ENCODE data around the gene ZNF331.
"Not testable (repeated sequence)": the region's sequence is repeated elsewhere in the genome, so short reads cannot be mapped to it uniquely, and the experiment has no call there.

ZNF331 gene

DNA sequence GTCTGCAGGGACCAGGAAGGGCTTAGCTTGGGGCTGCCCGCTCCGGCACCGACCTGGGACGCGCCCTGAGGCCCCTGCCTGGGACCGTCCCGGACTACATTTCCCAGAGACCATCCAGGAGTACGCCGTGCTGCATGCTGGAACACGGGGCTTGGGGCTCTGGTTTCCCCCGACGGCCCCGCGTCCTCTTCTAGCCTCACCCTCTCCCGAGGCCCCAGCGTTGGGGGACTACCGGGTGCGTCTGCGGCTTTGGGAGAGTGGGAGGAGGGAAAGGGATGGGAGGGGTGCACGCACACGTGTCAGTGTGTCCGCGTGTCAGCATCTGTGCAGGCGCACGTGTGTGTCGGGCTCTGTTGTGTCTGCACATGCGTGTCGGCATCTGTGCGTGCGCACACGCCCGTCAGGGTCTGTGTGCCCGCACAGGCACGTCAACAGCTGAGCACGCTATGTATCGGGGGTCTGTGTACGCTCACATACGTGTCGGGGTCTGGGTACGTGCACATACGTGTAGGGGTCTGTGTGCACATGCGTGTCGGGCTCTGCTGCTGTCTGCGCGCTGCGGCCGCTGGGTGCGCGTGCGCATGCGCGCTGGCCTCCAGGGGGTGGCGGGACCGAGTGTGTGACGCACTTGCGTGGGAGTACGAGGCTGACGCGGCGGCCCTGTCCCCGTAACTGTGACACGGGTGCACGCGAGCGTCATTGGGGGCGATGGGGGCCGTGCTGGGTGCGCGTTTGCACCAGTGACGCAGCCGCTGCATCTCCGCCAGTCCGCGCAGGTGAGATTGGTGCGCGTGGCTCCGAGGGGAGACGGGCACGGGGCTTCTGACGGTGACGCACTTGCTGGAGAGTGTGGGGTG, at the start of gene ZNF331:
ZNF331 (plus strand) TSS at position 625 of the 857 bp plus-strand sequence. CDS start 31,232 bp downstream, outside the sequence.
- peaks cover 29% of the 10 kb centered on the region for H3K36me3 Mint-ChIP-seq
- no peaks in the 10 kb centered on the region for H3K9me3 Mint-ChIP-seq
- H3K27me3 Mint-ChIP-seq = no peaks in the 10 kb centered on the region
- H3K4me1 Mint-ChIP-seq = peaks cover 32% of the 10 kb centered on the region
- peak within 1 kb of the TSS; percentile 97 for H3K4me3 Mint-ChIP-seq
- peak within 1 kb of the TSS; percentile 99 for H3K27ac Mint-ChIP-seq

GRCh38 chr19:53492153-53492552, 45.8 kb upstream of the ZNF331 start:
- H3K27me3 Mint-ChIP-seq = no peaks in the 10 kb centered on the region
- peaks cover 61% of the 10 kb centered on the region for H3K36me3 Mint-ChIP-seq
- no peak overlapping the region for H3K4me3 Mint-ChIP-seq
- H3K27ac Mint-ChIP-seq = no peak overlapping the region
- no peaks in the 10 kb centered on the region for H3K4me1 Mint-ChIP-seq
- peaks cover 32% of the 10 kb centered on the region for H3K9me3 Mint-ChIP-seq

DNA sequence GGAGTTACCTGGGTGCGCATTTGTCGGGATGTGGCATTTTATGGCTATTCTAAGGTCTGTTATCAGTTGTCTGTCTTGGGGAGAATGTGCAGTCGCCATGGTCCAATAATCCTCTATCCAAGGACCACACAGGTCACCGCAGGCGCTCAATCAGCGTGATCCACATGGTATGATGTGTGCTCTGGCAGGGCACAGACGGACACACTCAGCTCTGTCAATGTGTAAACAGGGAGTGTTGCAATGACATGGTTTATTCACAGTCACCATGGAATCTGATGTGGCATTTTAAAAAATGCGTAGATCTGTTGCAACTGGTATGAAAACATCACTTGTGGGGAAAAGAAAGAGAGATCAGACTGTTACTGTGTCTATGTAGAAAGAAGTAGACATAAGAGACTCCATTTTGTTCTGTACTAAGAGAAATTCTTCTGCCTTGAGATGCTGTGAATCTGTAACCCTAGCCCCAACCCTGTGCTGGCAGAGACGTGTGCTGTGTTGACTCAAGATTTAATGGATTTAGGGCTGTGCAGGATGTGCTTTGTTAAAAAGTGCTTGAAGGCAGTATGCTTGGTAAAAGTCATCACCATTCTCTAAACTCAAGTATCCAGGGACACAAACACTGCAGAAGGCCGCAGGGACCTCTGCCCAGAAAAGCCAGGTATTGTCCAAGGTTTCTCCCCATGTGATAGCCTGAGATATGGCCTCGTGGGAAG, 40.5 kb upstream of the ZNF331 start:
- H3K27me3 Mint-ChIP-seq, H3K27ac Mint-ChIP-seq, H3K4me1 Mint-ChIP-seq, H3K4me3 Mint-ChIP-seq: not testable (repeated sequence)
- peaks cover 29% of the 10 kb centered on the region for H3K36me3 Mint-ChIP-seq
- peaks cover 22% of the 10 kb centered on the region for H3K9me3 Mint-ChIP-seq

GRCh38 chr19:53498024-53498395, 39.9 kb upstream of the ZNF331 start:
- Mint-ChIP-seq H3K36me3 (peaks cover 25% of the 10 kb centered on the region), H3K9me3 (peaks cover 19% of the 10 kb centered on the region)
- H3K4me3 Mint-ChIP-seq, H3K4me1 Mint-ChIP-seq, H3K27me3 Mint-ChIP-seq, H3K27ac Mint-ChIP-seq: not testable (repeated sequence)

GRCh38 chr19:53503151-53503550, 34.8 kb upstream of the ZNF331 start:
- not testable (repeated sequence) for H3K27me3 Mint-ChIP-seq, H3K36me3 Mint-ChIP-seq, H3K4me1 Mint-ChIP-seq, H3K4me3 Mint-ChIP-seq, H3K27ac Mint-ChIP-seq
- peaks cover 13% of the 10 kb centered on the region for H3K9me3 Mint-ChIP-seq

DNA sequence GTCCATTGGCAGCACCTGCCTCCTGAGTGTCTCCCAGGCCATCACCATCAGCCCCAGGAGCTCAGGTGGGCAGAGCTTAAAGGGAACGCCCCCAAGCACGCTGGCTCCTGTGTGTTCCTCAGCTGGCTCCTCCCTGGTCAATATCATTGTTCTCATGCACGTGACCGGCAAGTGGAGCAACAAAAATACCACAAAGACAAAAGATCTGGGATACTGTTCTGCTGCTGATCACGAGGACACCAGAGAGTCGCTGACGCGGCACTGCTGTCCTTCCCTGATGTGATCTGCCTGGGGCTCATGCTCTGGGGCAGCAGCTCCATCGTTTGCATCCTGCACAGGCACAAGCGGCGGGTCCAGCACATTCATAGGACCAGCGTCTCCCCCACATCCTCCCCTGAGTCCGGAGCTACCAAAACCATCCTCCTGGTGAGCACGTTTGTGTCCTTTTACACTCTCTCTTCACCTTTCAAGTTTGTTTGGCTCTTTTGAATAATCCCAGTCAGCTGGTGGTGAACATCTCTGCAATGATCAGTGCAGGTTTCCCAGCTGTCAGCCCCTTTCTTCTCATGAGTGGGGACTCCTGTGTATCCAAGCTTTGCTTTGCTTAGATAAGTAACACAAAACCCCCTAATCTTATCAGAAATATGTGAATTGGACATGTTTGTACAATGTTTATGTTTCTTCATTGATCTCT, 34.1 kb upstream of the ZNF331 start:
- H3K27me3 Mint-ChIP-seq, H3K9me3 Mint-ChIP-seq, H3K4me1 Mint-ChIP-seq, H3K36me3 Mint-ChIP-seq, H3K27ac Mint-ChIP-seq, H3K4me3 Mint-ChIP-seq: not testable (repeated sequence)

- H3K9me3 Mint-ChIP-seq, H3K4me1 Mint-ChIP-seq, H3K27ac Mint-ChIP-seq, H3K27me3 Mint-ChIP-seq, H3K4me3 Mint-ChIP-seq, H3K36me3 Mint-ChIP-seq: not testable (repeated sequence)
These were observed 33.6 kb upstream of the ZNF331 start for GRCh38 chr19:53504365-53504703.

- Mint-ChIP-seq H3K27me3 (peaks cover 7% of the 10 kb centered on the region), H3K36me3 (peaks cover 5% of the 10 kb centered on the region), H3K27ac (no peak overlapping the region), H3K4me3 (no peak overlapping the region), H3K4me1 (no peaks in the 10 kb centered on the region), H3K9me3 (peaks cover 9% of the 10 kb centered on the region)
These were observed 33.1 kb upstream of the ZNF331 start for GRCh38 chr19:53504885-53505284.

GRCh38 chr19:53506728-53507127, 31.2 kb upstream of the ZNF331 start:
- Mint-ChIP-seq H3K27ac (no peak overlapping the region), H3K36me3 (peaks cover 2% of the 10 kb centered on the region), H3K27me3 (peaks cover 4% of the 10 kb centered on the region), H3K4me1 (no peaks in the 10 kb centered on the region), H3K4me3 (no peak overlapping the region), H3K9me3 (peaks cover 4% of the 10 kb centered on the region)

DNA sequence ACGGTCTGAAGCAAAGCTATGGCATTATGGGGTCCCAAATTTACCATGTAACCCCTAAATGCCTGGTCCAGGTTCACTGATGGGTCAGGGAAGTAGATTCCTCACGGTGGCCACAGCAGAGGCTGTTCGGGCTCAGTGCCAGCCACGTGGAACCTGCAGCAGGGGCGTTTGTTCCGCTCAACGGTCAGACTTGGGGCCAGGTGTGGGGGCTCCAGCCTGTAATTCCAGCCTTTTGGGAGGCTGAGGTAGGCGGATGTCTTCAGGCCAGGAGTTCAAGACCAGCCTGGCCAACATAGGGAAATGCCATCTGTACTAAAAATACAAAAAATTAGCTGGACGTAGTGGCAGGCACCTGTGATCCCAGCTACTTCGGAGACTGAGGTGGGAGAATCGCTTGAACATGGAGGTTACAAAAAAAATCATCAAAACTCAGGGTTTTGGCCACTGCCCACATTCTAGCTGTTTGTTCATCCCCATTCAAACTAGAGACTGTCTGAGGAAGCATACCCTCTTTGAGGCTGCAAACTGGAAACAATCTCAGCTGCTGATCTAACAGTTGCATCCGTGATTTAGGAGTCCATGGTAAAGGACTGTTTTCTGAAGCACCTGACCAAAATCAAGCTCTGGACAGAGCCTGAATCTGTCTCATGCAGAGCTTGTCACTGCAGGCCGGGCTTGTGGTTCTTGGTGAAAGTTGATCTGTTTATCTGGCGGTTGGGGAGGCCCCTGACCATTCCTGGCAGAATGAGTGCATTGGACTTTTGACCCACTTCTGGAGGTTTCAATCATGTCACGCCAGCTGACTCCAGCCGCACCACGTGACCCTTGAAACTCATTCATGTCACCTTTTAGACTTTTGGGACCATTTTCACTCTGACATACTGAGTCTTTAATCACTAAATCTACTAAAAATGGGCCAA, 30.2 kb upstream of the ZNF331 start:
- Mint-ChIP-seq H3K9me3 (no peaks in the 10 kb centered on the region), H3K4me3 (no peak overlapping the region), H3K27me3 (peaks cover under 1% of the 10 kb centered on the region), H3K36me3 (no peaks in the 10 kb centered on the region), H3K4me1 (no peaks in the 10 kb centered on the region), H3K27ac (no peak overlapping the region)

DNA sequence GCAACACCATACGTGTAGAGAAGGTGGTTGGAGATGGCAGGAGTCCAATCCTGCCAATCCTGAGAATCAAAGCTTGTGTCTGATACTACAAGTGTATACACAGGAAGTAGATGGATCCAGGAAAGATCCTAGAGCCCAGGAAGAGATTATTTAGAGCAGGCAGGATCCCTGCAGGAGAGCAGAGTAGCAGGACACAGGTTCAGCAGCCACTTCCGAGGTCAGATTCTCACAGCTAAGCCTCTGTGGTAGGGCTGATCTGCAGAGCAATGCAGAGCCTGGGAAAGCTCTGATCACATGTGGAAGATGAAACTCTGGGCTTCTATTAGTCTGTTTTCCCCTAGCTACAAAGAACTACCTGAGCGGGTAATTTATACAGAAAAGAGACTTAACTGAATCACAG, 28.5 kb upstream of the ZNF331 start:
- Mint-ChIP-seq H3K27ac (no peak overlapping the region), H3K4me3 (no peak overlapping the region), H3K27me3 (no peaks in the 10 kb centered on the region), H3K36me3 (no peaks in the 10 kb centered on the region), H3K4me1 (no peaks in the 10 kb centered on the region), H3K9me3 (no peaks in the 10 kb centered on the region)

GRCh38 chr19:53509845-53510244, 28.1 kb upstream of the ZNF331 start:
- no peaks in the 10 kb centered on the region for H3K9me3 Mint-ChIP-seq
- no peaks in the 10 kb centered on the region for H3K4me1 Mint-ChIP-seq
- no peak overlapping the region for H3K27ac Mint-ChIP-seq
- H3K36me3 Mint-ChIP-seq = no peaks in the 10 kb centered on the region
- no peak overlapping the region for H3K4me3 Mint-ChIP-seq
- no peaks in the 10 kb centered on the region for H3K27me3 Mint-ChIP-seq

- Mint-ChIP-seq H3K4me1 (no peaks in the 10 kb centered on the region), H3K27me3 (no peaks in the 10 kb centered on the region), H3K27ac (no peak overlapping the region), H3K36me3 (no peaks in the 10 kb centered on the region), H3K4me3 (no peak overlapping the region), H3K9me3 (no peaks in the 10 kb centered on the region)
These were observed 26.6 kb upstream of the ZNF331 start for GRCh38 chr19:53511357-53511756.

DNA sequence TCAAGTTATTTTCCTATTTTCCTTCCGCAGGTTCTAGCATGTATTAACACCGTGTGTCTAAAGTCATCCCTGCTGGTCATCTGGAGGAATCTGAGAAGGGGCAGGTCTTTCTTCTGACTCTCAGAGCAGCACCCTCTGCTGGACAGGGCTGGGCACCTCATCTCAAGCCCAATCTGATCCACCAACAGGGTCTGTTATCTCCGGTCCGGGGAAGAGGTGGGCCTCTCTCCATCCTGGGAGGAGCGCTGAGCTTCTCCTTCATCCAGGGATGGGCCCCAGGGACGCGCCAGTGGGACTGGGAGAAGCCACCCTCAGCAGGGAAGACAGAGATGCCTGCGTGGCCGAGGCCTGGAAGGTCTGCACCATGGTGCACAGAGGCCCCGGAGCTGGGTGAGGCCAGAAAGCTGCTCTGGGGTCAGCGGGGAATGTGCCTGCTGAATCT, 26.0 kb upstream of the ZNF331 start:
- Mint-ChIP-seq H3K27ac (no peak overlapping the region), H3K9me3 (no peaks in the 10 kb centered on the region), H3K4me3 (no peak overlapping the region), H3K36me3 (no peaks in the 10 kb centered on the region), H3K27me3 (no peaks in the 10 kb centered on the region), H3K4me1 (no peaks in the 10 kb centered on the region)

GRCh38 chr19:53515047-53515446, 22.9 kb upstream of the ZNF331 start:
- H3K4me3 Mint-ChIP-seq, H3K27ac Mint-ChIP-seq, H3K9me3 Mint-ChIP-seq, H3K4me1 Mint-ChIP-seq, H3K36me3 Mint-ChIP-seq, H3K27me3 Mint-ChIP-seq: not testable (repeated sequence)

All from activated naive CD4-positive, alpha-beta T cell treated with anti-CD3 and anti-CD28 coated beads, Interleukin-2, amount 50 U/mL, for 24 hours (primary cell).